CD4-positive, alpha-beta T cell treated with Interleukin-15 for 1 hour (primary cell): ENCODE data around the gene NCOA4.
A peak's percentile ranks its signal among the peaks of the same experiment; 100 is the strongest.
"Not testable (repeated sequence)": the region's sequence is repeated elsewhere in the genome, so short reads cannot be mapped to it uniquely, and the experiment has no call there.

ENCODE experiments used
- DNase-seq: peaks from one replicate; pipeline ENCODE4 v3.0.0-alpha.2; 2020

NCOA4 gene

DNA sequence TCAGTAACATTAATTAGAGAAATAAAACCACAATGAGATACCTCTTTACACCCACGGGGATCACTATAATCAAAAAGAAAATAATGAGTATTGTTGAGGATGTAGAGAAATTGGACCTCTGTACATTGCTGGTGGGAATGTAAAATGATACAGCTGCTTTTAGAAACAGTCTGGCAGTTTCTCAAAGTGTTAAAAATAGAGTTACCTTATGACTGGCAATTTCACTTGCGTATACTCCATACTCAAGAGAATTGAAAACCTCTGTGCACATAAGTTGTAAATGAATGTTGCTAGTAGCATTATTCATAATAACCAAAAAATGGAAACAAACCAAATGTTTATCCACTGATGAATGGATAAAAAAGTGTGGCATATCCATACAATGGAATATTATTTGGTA is 51.9 kb downstream of the NCOA4 start:
- DNase-seq: not testable (repeated sequence)

DNA sequence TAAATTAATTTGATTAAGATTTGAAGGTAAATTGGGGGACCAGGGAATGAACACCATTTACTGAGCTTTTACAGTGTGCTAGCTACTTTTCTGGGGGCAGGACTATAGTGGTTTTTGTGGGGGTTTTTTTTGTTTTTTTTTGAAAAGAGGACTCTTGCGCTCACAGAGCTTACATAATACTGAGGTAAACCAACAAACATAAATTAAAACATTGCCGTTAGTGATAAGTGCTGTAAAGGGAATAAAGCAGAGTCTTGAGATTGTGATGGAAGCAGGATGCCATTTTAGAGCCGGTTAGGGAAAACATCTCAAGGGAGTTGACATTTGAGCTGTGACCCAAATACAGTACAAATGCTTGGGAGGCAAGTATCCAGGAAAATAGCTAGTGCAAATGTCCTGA is 56.4 kb downstream of the NCOA4 start:
- DNase-seq: not testable (repeated sequence)

DNA sequence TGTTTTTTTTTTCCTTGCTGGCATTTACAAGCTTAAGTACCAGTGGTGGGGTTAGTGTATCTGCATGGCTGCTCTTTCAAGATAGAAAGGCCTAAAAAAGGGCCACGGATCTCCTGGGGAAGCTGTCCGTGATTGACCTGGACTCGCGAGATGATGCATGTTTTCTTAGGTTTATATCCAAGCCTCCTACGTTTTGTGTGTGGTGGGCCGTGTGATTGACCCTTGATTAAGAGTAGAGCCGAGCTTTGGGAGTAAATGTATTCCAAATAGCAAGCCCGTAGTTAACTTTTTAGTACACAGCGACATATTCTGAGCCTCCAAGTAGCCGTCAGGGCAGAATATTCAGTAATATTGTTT is 57.6 kb downstream of the NCOA4 start:
- not testable (repeated sequence) for DNase-seq

DNA sequence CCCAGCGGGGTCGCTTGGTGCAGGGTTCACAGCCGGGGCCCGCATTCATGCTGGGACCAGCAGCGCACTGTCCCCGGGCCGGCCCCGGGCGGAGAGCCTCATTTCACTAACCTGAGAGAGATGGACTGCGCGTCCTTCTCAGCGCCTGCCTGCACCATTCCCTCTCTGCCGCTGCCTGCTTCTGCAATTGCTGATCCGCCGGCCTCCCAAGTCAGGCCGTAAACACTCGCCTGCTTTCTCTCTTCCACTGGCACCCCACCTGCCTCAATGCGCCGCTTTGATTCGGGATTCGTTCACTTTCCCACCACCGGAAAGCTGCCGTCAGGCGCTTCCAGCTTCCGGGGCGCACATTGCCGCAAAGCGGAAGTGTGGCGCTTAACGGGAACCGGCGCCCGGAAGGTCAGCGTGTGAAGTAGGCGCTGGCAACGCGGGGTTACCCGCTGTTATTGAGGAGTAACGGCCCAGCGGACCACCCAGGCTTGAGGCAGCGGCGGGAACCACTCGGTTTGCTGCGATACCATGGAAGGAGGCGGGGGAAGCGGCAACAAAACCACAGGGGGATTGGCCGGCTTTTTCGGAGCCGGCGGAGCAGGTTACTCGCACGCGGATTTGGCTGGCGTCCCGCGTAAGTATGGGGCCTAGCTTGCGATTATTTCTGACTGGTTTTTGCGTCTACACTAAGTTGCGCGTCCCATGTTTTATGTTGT is 58.2 kb downstream of the NCOA4 start, which contains the start of gene TIMM23:
Gene TIMM23 (plus strand): TSS at position 384 of the 707 bp plus-strand sequence. CDS start 136 bp downstream, at position 520.
- DNase-seq: peak; percentile 85

DNA sequence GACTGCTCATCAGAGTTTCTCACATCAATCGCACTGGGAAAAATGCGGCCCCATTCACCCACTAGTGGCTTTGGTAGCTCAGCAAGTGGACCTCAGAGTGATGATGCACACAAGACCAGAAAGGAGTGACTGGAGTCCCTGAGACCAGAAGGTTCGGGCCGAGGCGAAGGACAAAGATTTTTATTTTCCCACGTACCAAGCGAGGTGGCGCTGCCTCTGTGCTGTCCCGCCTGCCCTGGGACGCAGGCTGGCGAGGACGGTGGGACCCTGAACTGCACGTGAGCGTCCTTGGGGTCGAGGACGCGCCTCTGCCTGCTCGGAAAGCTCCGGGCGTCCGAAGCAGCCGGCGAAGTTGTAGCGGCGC is 58.7 kb downstream of the NCOA4 start:
- peak; percentile 17 for DNase-seq

DNA sequence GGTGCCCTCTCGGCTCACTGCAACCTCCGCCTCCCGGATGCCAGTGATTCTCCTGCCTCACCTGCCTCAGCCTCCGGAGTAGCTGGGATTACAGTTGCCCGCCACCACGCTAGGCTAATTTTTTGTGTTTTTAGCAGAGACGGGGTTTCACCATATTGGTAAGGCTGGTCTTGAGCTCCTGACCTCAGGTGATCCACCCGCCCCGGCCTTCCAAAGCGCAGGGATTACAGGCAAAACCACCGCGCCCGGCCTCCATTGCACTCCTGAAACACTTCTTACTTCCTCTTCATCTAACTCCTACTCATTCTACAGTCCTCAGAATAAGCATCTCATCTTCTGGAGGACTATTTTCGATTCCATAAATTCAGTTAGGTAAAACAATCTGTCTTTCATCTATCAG is 59.4 kb downstream of the NCOA4 start:
- DNase-seq: not testable (repeated sequence)

DNA sequence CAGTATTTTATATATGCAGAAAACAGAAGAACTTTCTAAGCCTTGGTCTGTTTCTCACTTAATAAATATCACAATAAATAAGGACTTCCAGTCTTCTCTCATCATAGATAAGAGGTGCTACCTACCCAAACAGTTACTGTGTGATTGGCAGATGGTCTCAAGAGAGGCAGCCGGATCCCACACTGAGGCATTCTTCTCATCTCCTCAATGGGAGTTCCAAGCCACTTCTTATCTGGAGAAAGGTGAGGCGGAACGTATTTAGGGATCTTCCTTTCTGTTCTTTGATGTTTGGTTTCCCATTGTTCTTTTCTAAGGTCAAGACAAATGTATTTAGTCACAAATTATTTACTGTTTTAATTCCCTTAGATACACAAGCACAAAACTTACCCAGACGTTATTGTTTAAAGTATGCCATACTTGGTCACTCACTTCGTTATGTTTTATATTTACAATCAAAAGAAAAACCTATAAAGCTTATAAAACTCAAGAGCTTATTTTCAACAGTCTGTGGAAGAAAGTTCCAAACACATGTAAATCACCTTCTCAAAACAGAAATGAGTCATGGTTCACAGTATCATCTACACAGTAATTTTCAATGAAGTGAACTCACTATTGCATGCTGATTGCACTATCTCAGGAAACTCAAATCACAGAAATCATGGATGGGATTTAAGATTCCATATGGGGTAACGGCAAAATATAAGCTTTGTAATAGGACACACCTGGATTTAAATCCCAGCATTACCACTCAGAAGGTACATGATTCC is 67.6 kb downstream of the NCOA4 start:
- not testable (repeated sequence) for DNase-seq

DNA sequence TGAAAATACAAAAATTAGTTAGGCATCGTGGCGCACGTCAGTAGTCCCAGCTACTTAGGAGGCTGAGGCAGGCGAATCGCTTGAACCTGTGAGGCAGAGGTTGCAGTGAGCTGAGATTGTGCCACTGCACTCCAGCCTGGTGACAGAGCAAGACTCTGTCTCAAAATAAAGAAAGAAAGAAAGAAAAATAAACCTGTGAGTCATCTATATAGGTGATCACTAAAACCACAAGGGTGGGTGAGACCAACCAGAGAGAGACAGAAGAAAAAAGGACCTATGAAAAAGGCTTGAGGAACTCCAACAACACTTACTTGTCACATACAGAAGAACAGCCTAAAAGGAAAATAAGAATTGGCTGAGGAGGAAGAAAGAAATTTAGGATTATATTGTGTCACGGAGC is 72.5 kb downstream of the NCOA4 start:
- not testable (repeated sequence) for DNase-seq

DNA sequence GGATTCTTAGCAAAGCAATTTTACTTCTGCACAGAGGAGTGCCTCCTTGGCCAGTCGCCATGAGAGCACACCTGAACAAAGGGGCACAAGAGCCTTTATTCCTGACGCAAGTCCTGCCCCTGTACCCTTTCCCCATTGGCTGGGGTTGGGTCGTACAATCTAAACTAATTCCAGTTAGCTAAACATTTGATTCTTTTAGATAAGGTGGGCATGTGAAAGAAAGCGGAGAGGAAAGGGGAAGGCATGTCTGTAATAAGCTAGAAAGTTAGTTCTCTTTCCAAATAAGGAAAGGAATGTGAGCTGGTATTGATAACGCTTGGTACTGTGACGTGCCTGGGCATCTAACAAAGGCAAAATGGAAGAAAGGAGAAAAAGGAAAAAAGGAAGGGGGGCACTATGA is 73.8 kb downstream of the NCOA4 start:
- DNase-seq: not testable (repeated sequence)
